ENCODE measurements around the gene SOCS1. TPM values are rescaled to one million over a fixed set of nuclear protein-coding genes. Genes with fewer than 3 reads are reported as not detected.

SOCS1 gene
- total and polyA plus RNA-seq, 9 of the 15 experiments (the other 6 are each of a cell fraction or from before 2014, with no cell fraction given): 0.04 to 7.5 (median 2.3) TPM

DNA sequence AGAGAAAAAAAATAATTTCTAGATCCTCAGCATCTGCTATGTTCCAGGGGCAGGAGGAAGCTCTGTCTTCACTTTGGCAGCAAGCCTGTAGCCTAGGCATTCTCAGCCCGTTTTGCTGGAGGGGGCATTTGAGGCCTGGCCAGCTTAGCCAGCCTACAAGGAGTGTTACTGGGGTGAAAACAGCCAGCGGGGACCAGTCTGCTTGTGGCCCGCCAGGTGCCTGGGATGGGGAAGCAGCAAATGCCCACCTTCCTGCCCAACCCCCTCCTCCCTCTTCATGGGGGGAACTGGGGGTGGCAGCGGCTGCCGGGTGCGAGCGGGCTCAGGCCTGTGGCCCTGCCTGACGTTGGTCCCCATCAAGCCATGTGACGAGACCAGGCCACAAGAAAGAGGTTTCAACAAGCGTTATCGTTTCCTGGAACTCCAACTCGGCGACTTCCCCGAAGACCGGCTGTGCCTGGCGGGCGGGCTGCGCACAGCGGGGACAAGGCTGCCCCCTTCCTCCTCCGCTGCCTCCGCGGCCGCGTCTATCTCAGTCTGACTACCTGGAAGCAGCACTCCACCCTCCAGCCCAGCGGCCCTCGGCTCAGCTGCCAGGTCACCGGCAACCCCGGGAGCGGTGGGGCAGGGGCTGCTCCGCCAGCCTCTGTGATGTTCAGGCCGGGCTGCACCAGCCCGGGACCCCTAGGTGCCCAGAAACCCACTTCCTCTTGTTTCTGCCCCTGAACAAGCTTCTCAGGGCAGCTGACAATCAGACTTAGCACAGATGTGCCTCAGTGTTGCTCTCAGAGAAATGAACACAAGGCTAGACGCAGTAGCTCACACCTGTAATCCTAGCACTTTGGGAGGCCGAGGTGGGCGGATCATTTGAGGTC is 22.9 kb downstream of the SOCS1 start (continued):
- TF ChIP-seq SPI1 (IDR thresholded peaks at IDR 0.05; ENCODE audit: borderline replicate concordance, low read depth, low read length) (peak; percentile 59; the same call in 1 of the 2 replicates), CBX8 (IDR thresholded peaks at IDR 0.05; ENCODE audit: borderline replicate concordance, extremely low read depth, low read depth, low read length, poor library complexity, severe bottlenecking) (no peak), MEF2D (tag; conservative IDR thresholded peaks at IDR 0.05; ENCODE audit: low read depth) (peak; percentile 74; the same call in 1 of the 2 replicates), POU5F1 (IDR thresholded peaks at IDR 0.05; ENCODE audit: borderline replicate concordance, low read depth, low read length, partially characterized antibody) (no peak), WHSC1 (IDR thresholded peaks at IDR 0.05; ENCODE audit: low read length) (no peak), BCL6 (CRISPR knock-in tag; IDR thresholded peaks at IDR 0.05) (peak; percentile 70; the same call in 1 of the 2 replicates), ZBTB17 (CRISPR knock-in tag; IDR thresholded peaks at IDR 0.05) (peak; percentile 86), TCFL5 (CRISPR knock-in tag; conservative IDR thresholded peaks at IDR 0.05) (0 out of 2 replicates have a peak, but pooled peaks have one; percentile 63), GABPB2 (CRISPR knock-in tag; conservative IDR thresholded peaks at IDR 0.05) (no peak), MAZ (CRISPR knock-in tag; conservative IDR thresholded peaks at IDR 0.05 in 1 of 2, IDR thresholded peaks at IDR 0.05 in 1 of 2) (peak; percentile 92 to 94), CEBPG (CRISPR knock-in tag; IDR thresholded peaks at IDR 0.05) (no peak), CEBPG (tag; conservative IDR thresholded peaks at IDR 0.05 in 1 of 2, IDR thresholded peaks at IDR 0.05 in 1 of 2) (no peak; a peak in 1 of 4 replicates), RBM17 (IDR thresholded peaks at IDR 0.05; ENCODE audit: borderline replicate concordance, low read depth, low read length) (no peak), CREB1 (IDR thresholded peaks at IDR 0.05) (0 out of 2 replicates have a peak, but pooled peaks have one; percentile 41), CREB1 (CRISPR knock-in tag; IDR thresholded peaks at IDR 0.05) (peak; percentile 48; the same call in 1 of the 2 replicates), HCFC1 (IDR thresholded peaks at IDR 0.05; ENCODE audit: low read depth, low read length) (no peak)
- TF ChIP-seq, protein P1, sequence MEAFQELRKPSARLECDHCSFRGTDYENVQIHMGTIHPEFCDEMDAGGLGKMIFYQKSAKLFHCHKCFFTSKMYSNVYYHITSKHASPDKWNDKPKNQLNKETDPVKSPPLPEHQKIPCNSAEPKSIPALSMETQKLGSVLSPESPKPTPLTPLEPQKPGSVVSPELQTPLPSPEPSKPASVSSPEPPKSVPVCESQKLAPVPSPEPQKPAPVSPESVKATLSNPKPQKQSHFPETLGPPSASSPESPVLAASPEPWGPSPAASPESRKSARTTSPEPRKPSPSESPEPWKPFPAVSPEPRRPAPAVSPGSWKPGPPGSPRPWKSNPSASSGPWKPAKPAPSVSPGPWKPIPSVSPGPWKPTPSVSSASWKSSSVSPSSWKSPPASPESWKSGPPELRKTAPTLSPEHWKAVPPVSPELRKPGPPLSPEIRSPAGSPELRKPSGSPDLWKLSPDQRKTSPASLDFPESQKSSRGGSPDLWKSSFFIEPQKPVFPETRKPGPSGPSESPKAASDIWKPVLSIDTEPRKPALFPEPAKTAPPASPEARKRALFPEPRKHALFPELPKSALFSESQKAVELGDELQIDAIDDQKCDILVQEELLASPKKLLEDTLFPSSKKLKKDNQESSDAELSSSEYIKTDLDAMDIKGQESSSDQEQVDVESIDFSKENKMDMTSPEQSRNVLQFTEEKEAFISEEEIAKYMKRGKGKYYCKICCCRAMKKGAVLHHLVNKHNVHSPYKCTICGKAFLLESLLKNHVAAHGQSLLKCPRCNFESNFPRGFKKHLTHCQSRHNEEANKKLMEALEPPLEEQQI (IDR thresholded peaks at IDR 0.05): no peak
- TF ChIP-seq, protein P2, sequence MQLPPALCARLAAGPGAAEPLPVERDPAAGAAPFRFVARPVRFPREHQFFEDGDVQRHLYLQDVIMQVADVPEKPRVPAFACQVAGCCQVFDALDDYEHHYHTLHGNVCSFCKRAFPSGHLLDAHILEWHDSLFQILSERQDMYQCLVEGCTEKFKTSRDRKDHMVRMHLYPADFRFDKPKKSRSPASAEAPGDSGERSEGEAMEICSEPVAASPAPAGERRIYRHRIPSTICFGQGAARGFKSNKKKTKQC (CRISPR knock-in tag; IDR thresholded peaks at IDR 0.05): no peak
- TF ChIP-seq, protein P3, sequence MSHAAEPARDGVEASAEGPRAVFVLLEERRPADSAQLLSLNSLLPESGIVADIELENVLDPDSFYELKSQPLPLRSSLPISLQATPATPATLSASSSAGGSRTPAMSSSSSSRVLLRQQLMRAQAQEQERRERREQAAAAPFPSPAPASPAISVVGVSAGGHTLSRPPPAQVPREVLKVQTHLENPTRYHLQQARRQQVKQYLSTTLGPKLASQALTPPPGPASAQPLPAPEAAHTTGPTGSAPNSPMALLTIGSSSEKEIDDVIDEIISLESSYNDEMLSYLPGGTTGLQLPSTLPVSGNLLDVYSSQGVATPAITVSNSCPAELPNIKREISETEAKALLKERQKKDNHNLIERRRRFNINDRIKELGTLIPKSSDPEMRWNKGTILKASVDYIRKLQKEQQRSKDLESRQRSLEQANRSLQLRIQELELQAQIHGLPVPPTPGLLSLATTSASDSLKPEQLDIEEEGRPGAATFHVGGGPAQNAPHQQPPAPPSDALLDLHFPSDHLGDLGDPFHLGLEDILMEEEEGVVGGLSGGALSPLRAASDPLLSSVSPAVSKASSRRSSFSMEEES (CRISPR knock-in tag; IDR thresholded peaks at IDR 0.05): peak; percentile 22

All from K562 (cell line).